Caco-2 (cell line): Measurements from ENCODE around the gene STAP2. TPM values are rescaled to one million over a fixed set of nuclear protein-coding genes. Genes with fewer than 3 reads are reported as not detected.

ENCODE experiments used
- BruUV-seq: library from RNA; stranded (reverse); fragments of 400-500 nt; replicated peaks from 2 replicates; lab custom pipeline; 2021; lab: Mats Ljungman, UMichigan
- CTCF ChIA-PET: fragments of 300-600 bp; sonication (Branson Sonifier 250); formaldehyde crosslinking; loops from one replicate; lab custom pipeline; 2022; ENCODE audit warnings: antibody characterized with exemption; lab: Charles Lee
- POLR2A ChIA-PET: fragments of 300-600 bp; sonication (Branson Sonifier 250); formaldehyde crosslinking; loops from one replicate; lab custom pipeline; 2022; ENCODE audit warnings: antibody characterized with exemption; lab: Charles Lee
- DNase-seq, 2 experiments: peaks; one replicate each; pipeline versions ENCODE4 v3.0.0 to v3.0.0-alpha.2; 2020 to 2022
- H3K27me3 ChIP-seq: replicated peaks from 2 replicates; pipeline ENCODE4 v1.6.0; 2011; ENCODE audit warnings: low read length; ENCODE audit not compliant: control insufficient read depth, insufficient read depth
- H3K36me3 ChIP-seq: 2 replicates; pipeline ENCODE4 v1.5.1; 2011; ENCODE audit warnings: low read length; ENCODE audit not compliant: control insufficient read depth, insufficient read depth
- H3K4me1 ChIP-seq: fragments of 250-450 bp; sonication (Bioruptor Pico); 2 replicates; pipeline ENCODE4 v1.5.1; 2020; ENCODE audit warnings: mild to moderate bottlenecking
- H3K4me3 ChIP-seq: 2 replicates; pipeline ENCODE4 v1.5.1; 2011; ENCODE audit warnings: low read depth, mild to moderate bottlenecking, control low read depth, low read length
- H3K9me3 ChIP-seq: fragments of 250-450 bp; sonication (Bioruptor Pico); 2 replicates; pipeline ENCODE4 v1.5.1; 2020; ENCODE audit warnings: mild to moderate bottlenecking, moderate library complexity
- H3K27ac Mint-ChIP-seq: one replicate; pipeline ENCODE4 v1.8.0; 2022; ENCODE audit warnings: mixed read lengths; ENCODE audit not compliant: unreplicated experiment
- H3K27me3 Mint-ChIP-seq: one replicate; pipeline ENCODE4 v1.8.0; 2022; ENCODE audit warnings: mixed read lengths; ENCODE audit not compliant: insufficient read depth, unreplicated experiment
- H3K36me3 Mint-ChIP-seq: one replicate; pipeline ENCODE4 v1.8.0; 2022; ENCODE audit warnings: mild to moderate bottlenecking, mixed read lengths; ENCODE audit not compliant: insufficient read depth, unreplicated experiment
- H3K4me1 Mint-ChIP-seq: one replicate; pipeline ENCODE4 v1.8.0; 2022; ENCODE audit warnings: low read depth, mixed read lengths; ENCODE audit not compliant: unreplicated experiment
- H3K4me3 Mint-ChIP-seq: one replicate; pipeline ENCODE4 v1.8.0; 2022; ENCODE audit warnings: mild to moderate bottlenecking, moderate library complexity, mixed read lengths; ENCODE audit not compliant: unreplicated experiment
- H3K9me3 Mint-ChIP-seq: one replicate; pipeline ENCODE4 v1.8.0; 2022; ENCODE audit warnings: mixed read lengths; ENCODE audit not compliant: unreplicated experiment
- CTCF ChIP-seq, 2 experiments: fragments of 200-600 bp in 1 of 2; IDR thresholded peaks; 1 replicate in 1 of 2; 2 replicates in 1 of 2; pipeline versions ENCODE4 v1.5.1 to v1.8.0; 2011 to 2022; ENCODE audit warnings: antibody characterized with exemption in 1 of 2, control low read depth in 1 of 2, inconsistent platforms in 1 of 2, low read depth in 1 of 2, low read length in 1 of 2, mild to moderate bottlenecking in 1 of 2, moderate library complexity in 1 of 2; ENCODE audit not compliant: insufficient read depth in 1 of 2, severe bottlenecking in 1 of 2, unreplicated experiment in 1 of 2
- intact Hi-C: fragments of 100-400 bp; cut with micrococcal nuclease; formaldehyde crosslinking; loops from one replicate; pipeline ENCODE4 v1.10.0; 2022; ENCODE audit not compliant: unreplicated experiment
- total RNA-seq: library from RNA; stranded (reverse); gene quantifications from 2 replicates; pipeline ENCODE4 v1.2.3, GENCODE V29; 2022

The STAP2 gene
- total RNA-seq, 1 experiment from 2014 or later = 71.6 TPM

DNA sequence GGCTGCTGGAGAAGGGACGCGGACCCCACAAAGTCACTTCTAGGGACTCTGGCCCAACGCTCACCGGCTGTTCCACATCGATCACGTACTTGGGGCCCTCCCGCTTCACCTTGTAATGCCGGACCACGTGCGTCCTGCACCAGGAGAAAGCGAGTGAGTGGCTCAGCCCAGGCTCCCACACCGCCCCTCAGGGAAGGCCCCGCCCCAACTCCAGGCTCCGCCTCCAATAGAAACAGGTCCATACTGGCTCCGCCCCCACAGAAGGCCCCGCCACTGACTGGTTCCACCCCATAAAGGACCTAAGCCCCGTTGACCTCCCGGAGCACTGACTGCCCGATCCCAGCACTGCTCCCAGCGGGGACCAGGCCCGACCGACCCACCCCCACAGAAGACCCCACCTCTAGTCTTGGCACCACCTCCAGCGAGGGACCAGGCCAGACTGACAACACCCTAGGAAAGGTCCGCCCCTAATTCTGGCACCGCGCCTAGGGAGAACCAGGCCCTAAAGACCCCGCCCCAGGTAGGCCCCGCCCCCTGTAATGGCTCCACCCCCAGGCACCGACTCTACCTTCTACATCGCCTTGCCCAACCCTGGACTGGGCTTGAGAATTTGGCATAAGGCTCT, 11.3 kb downstream of the STAP2 start:
- no peaks in the 10 kb centered on the region for H3K27me3 Mint-ChIP-seq
- H3K4me3 ChIP-seq = no peak overlapping the region
- POLR2A ChIA-PET = interaction anchor here (1.2 kb wide), 1 partner anchor 16 kb away, joined by 9 read pairs; the partner anchor contains the start of gene MPND

GRCh38 chr19:4326837-4327251, 11.8 kb downstream of the STAP2 start:
- CTCF ChIA-PET = no interaction called here
- no peaks in the 10 kb centered on the region for H3K27me3 ChIP-seq
- no peak overlapping the region for H3K4me3 ChIP-seq
- H3K4me1 ChIP-seq = no peaks in the 10 kb centered on the region
- Mint-ChIP-seq H3K36me3 (peaks cover 64% of the 10 kb centered on the region), H3K4me3 (no peak overlapping the region), H3K27me3 (no peaks in the 10 kb centered on the region), H3K9me3 (no peaks in the 10 kb centered on the region), H3K27ac (no peak overlapping the region), H3K4me1 (peaks cover 5% of the 10 kb centered on the region)
- H3K36me3 ChIP-seq = 0 out of 2 replicates have a peak, but pooled peaks cover 2% of the 10 kb centered on the region
- intact Hi-C loops = no loop called here
- H3K9me3 ChIP-seq = no peaks in the 10 kb centered on the region
- no TSS peak for BruUV-seq
- POLR2A ChIA-PET = no interaction called here
- no peak for DNase-seq
- no peak for TF ChIP-seq CTCF (IDR thresholded peaks at IDR 0.05; ENCODE audit: insufficient read depth in 1 of 2, low read depth in 1 of 2, low read length in 1 of 2, severe bottlenecking in 1 of 2, unreplicated experiment in 1 of 2)

More for the DNA sequence above, 11.3 kb downstream of the STAP2 start:
- Histone ChIP-seq H3K4me1 (no peaks in the 10 kb centered on the region), H3K27me3 (no peaks in the 10 kb centered on the region), H3K36me3 (0 out of 2 replicates have a peak, but pooled peaks cover 2% of the 10 kb centered on the region), H3K9me3 (no peaks in the 10 kb centered on the region)
- BruUV-seq = no TSS peak
- CTCF ChIA-PET = interaction anchor here (0.9 kb wide), 1 partner anchor 15 kb away, joined by 3 read pairs; no protein-coding TSS in a partner anchor
- Mint-ChIP-seq H3K27ac (no peak overlapping the region), H3K4me3 (peak overlapping the region; percentile 10), H3K9me3 (no peaks in the 10 kb centered on the region), H3K4me1 (peaks cover 5% of the 10 kb centered on the region), H3K36me3 (peaks cover 60% of the 10 kb centered on the region)
- DNase-seq = peak; percentile 51 to 62
- TF ChIP-seq CTCF (IDR thresholded peaks at IDR 0.05; ENCODE audit: insufficient read depth in 1 of 2, low read depth in 1 of 2, low read length in 1 of 2, severe bottlenecking in 1 of 2, unreplicated experiment in 1 of 2) = no peak
- intact Hi-C loops = no loop called here

- TF ChIP-seq CTCF (IDR thresholded peaks at IDR 0.05; ENCODE audit: insufficient read depth in 1 of 2, low read depth in 1 of 2, low read length in 1 of 2, severe bottlenecking in 1 of 2, unreplicated experiment in 1 of 2) = no peak
- Mint-ChIP-seq H3K27me3 (no peaks in the 10 kb centered on the region), H3K4me1 (peaks cover 5% of the 10 kb centered on the region), H3K9me3 (no peaks in the 10 kb centered on the region), H3K27ac (no peak overlapping the region), H3K4me3 (no peak overlapping the region), H3K36me3 (peaks cover 69% of the 10 kb centered on the region)
- ChIA-PET CTCF (no interaction called here), POLR2A (no interaction called here)
- DNase-seq = no peak
- Histone ChIP-seq H3K27me3 (no peaks in the 10 kb centered on the region), H3K9me3 (no peaks in the 10 kb centered on the region), H3K4me1 (no peaks in the 10 kb centered on the region), H3K36me3 (0 out of 2 replicates have a peak, but pooled peaks cover 2% of the 10 kb centered on the region), H3K4me3 (no peak overlapping the region)
- intact Hi-C loops = no loop called here
- no TSS peak for BruUV-seq
These were observed 12.3 kb downstream of the STAP2 start for GRCh38 chr19:4326215-4326836.
